HepG2 (cell line): Measurements from ENCODE around the gene MLLT10. TPM values are rescaled to one million over a fixed set of nuclear protein-coding genes. Genes with fewer than 3 reads are reported as not detected.

Source experiments
- CAMTA2 ChIP-seq: sonication (generic); formaldehyde crosslinking; IDR thresholded peaks from 2 replicates; pipeline ENCODE4 v1.4.0; 2020; ENCODE audit warnings: mild to moderate bottlenecking, missing genetic modification reagents, borderline replicate concordance
- CC2D1A ChIP-seq: sonication (generic); formaldehyde crosslinking; IDR thresholded peaks from 2 replicates; pipeline ENCODE4 v1.8.1; 2023; ENCODE audit warnings: mild to moderate bottlenecking, missing genetic modification reagents
- CENPT ChIP-seq: sonication (generic); formaldehyde crosslinking; IDR thresholded peaks from 2 replicates; pipeline ENCODE4 v1.8.0; 2022; ENCODE audit warnings: low read depth, mild to moderate bottlenecking, moderate library complexity, missing genetic modification reagents
- CHCHD3 ChIP-seq: sonication (generic); formaldehyde crosslinking; IDR thresholded peaks from 2 replicates; pipeline ENCODE4 v1.8.0; 2022; ENCODE audit warnings: mild to moderate bottlenecking, missing genetic modification reagents, moderate library complexity
- HMGA1 ChIP-seq: sonication (generic); formaldehyde crosslinking; conservative IDR thresholded peaks from 2 replicates; pipeline ENCODE4 v1.4.0; 2020; ENCODE audit warnings: missing genetic modification reagents
- JUN ChIP-seq: sonication (generic); formaldehyde crosslinking; IDR thresholded peaks from 2 replicates; pipeline ENCODE4 v1.4.0; 2020; ENCODE audit warnings: mild to moderate bottlenecking, missing genetic modification reagents
- RBFOX2 ChIP-seq: fragments of 200-400 bp; formaldehyde crosslinking; IDR thresholded peaks from 2 replicates; pipeline ENCODE4 v1.6.1; 2017; ENCODE audit warnings: low read depth, mild to moderate bottlenecking, low read length
- TRAFD1 ChIP-seq: sonication (generic); formaldehyde crosslinking; IDR thresholded peaks from 2 replicates; pipeline ENCODE4 v1.5.1; 2020; ENCODE audit warnings: missing genetic modification reagents, mild to moderate bottlenecking, borderline replicate concordance
- ZBTB20 ChIP-seq: sonication (generic); formaldehyde crosslinking; IDR thresholded peaks from 2 replicates; pipeline ENCODE4 v1.8.1; 2023; ENCODE audit warnings: missing genetic modification reagents, low read depth, mild to moderate bottlenecking, borderline replicate concordance
- ZBTB8A ChIP-seq: sonication (generic); formaldehyde crosslinking; IDR thresholded peaks from 2 replicates; pipeline ENCODE4 v1.4.0; 2020; ENCODE audit warnings: mild to moderate bottlenecking, low read depth, missing genetic modification reagents, borderline replicate concordance
- ZKSCAN8 ChIP-seq: IDR thresholded peaks from 2 replicates; pipeline ENCODE4 v1.6.1; 2016; ENCODE audit warnings: borderline replicate concordance, missing genetic modification reagents, missing compliant biosample characterization
- ZNF382 ChIP-seq: sonication (generic); formaldehyde crosslinking; IDR thresholded peaks from 2 replicates; pipeline ENCODE4 v1.5.0; 2020; ENCODE audit warnings: missing genetic modification reagents, mild to moderate bottlenecking, borderline replicate concordance
- ZNF589 ChIP-seq: sonication (generic); formaldehyde crosslinking; conservative IDR thresholded peaks from 2 replicates; pipeline ENCODE4 v1.8.0; 2022; ENCODE audit warnings: mild to moderate bottlenecking, moderate library complexity, missing genetic modification reagents
- polyA plus RNA-seq, 8 experiments: library from polyadenylated mRNA; depleted of rRNA in 3 of 8; stranded (reverse) in 7 of 8; unstranded in 1 of 8; fragments of >200 nt; fragmentation: Illumina TruSeq in 4 of 8; extraction: Trizol in 4 of 8; gene quantifications; 2 replicates each; pipeline versions ENCODE4 v1.2.1 to v1.2.3, GENCODE V29; 2011 to 2016; ENCODE audit warnings: low read depth in 4 of 8, missing spikeins in 1 of 8, mixed read lengths in 1 of 8; ENCODE audit not compliant: insufficient read depth in 1 of 8
- total RNA-seq, 5 experiments: library from RNA; depleted of rRNA; stranded (reverse); fragments of >200 nt; fragmentation: Illumina TruSeq; extraction: Trizol; gene quantifications; 2 replicates each; pipeline ENCODE4 v1.2.3, GENCODE V29; 2016; ENCODE audit warnings: low read depth in 1 of 5
- TF ChIP-seq, protein P1 (sequence below): sonication (generic); formaldehyde crosslinking; IDR thresholded peaks from 2 replicates; pipeline ENCODE4 v1.9.0; 2022; ENCODE audit warnings: missing genetic modification reagents, mild to moderate bottlenecking, borderline replicate concordance
- TF ChIP-seq, protein P2 (sequence below): sonication (generic); formaldehyde crosslinking; IDR thresholded peaks from 2 replicates; pipeline ENCODE4 v1.4.0; 2020; ENCODE audit warnings: missing genetic modification reagents, mild to moderate bottlenecking, borderline replicate concordance

Gene MLLT10
- total and polyA plus RNA-seq, 2 of the 13 experiments (the other 11 are each of a cell fraction or from before 2014, with no cell fraction given), result 51.3 to 84.1 TPM

GRCh38 chr10:21533467-21534279 lies at the start of gene MLLT10 (continued):
- TF ChIP-seq, protein P1, sequence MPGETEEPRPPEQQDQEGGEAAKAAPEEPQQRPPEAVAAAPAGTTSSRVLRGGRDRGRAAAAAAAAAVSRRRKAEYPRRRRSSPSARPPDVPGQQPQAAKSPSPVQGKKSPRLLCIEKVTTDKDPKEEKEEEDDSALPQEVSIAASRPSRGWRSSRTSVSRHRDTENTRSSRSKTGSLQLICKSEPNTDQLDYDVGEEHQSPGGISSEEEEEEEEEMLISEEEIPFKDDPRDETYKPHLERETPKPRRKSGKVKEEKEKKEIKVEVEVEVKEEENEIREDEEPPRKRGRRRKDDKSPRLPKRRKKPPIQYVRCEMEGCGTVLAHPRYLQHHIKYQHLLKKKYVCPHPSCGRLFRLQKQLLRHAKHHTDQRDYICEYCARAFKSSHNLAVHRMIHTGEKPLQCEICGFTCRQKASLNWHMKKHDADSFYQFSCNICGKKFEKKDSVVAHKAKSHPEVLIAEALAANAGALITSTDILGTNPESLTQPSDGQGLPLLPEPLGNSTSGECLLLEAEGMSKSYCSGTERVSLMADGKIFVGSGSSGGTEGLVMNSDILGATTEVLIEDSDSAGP (CRISPR knock-in tag), result peak; percentile 58; the same call in 1 of the 2 replicates
- TF ChIP-seq ZNF589 (no peak), CENPT (CRISPR knock-in tag) (0 out of 2 replicates have a peak, but pooled peaks have one; percentile 43), ZBTB8A (no peak), ZNF382 (CRISPR knock-in tag) (no peak), ZKSCAN8 (CRISPR knock-in tag) (no peak; the same call in 1 of the 2 replicates), CAMTA2 (CRISPR knock-in tag) (no peak), ZBTB20 (no peak), RBFOX2 (peak; percentile 96), CC2D1A (CRISPR knock-in tag) (no peak), TRAFD1 (no peak), HMGA1 (CRISPR knock-in tag) (no peak), CHCHD3 (CRISPR knock-in tag) (no peak), JUN (no peak; the same call in 1 of the 2 replicates)
- TF ChIP-seq, protein P2, sequence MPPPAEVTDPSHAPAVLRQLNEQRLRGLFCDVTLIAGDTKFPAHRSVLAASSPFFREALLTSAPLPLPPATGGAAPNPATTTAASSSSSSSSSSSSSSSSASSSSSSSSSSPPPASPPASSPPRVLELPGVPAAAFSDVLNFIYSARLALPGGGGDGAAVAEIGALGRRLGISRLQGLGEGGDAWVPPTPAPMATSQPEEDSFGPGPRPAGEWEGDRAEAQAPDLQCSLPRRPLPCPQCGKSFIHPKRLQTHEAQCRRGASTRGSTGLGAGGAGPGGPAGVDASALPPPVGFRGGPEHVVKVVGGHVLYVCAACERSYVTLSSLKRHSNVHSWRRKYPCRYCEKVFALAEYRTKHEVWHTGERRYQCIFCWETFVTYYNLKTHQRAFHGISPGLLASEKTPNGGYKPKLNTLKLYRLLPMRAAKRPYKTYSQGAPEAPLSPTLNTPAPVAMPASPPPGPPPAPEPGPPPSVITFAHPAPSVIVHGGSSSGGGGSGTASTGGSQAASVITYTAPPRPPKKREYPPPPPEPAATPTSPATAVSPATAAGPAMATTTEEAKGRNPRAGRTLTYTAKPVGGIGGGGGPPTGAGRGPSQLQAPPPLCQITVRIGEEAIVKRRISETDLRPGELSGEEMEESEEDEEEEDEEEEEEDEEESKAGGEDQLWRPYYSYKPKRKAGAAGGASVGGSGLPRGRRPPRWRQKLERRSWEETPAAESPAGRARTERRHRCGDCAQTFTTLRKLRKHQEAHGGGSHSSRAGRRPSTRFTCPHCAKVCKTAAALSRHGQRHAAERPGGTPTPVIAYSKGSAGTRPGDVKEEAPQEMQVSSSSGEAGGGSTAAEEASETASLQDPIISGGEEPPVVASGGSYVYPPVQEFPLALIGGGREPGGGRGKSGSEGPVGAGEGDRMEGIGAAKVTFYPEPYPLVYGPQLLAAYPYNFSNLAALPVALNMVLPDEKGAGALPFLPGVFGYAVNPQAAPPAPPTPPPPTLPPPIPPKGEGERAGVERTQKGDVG, result peak; percentile 76; the same call in 1 of the 2 replicates
